ENCODE data around the gene UBE2N. TPM values are rescaled to one million over a fixed set of nuclear protein-coding genes. Genes with fewer than 3 reads are reported as not detected.

The UBE2N gene
- total and polyA plus RNA-seq, 10 of the 15 experiments (the other 5 are each of a cell fraction or from before 2014, with no cell fraction given), result 243 to 945 (median 443) TPM

DNA sequence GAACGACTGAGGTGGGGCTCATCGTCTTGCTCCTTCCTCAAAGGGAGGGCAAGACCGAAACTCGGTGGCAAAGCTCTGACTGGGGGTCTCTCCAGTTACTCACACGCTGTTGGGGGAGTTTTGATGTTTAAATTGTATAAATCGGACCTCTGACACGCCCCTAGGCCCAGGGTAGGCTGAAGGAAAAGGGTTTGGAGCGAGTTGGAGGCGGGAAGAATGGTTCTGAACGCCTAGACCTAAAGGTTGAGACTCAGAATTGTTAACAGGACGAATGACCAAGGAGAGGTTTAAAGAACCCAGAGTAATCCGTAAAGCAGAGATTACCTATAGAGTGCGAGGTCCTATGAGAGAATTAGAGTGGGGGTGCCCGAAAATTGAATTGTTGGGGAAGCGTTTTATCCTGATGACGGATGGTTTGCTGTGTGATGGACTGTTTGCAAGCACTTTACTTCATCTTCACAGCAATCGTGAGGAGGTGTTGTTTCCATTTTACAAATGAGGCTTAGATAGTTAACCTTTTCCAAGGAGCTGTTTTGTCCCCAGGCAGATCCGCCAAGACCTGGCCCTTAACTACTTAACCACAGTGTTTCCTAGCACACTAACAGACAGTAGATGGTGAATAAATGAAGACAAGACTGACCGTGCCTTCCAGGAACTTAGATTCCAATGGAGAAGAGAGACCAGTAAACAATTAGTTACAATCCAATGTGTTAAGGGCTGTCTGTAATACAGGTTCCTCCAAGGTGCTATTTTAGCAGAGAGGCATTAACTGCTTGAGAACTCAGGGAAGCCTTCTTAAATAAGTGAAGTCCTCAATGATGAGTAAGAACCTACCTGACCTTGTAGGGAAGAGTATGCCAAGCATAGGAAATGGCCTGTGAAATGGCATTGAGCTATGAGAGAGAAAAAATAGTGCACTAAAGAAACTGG, 929 bp upstream of the UBE2N start:
- DNase-seq (ENCODE audit: low read depth, low spot score) (no peak), FAIRE-seq (peak; percentile 62), ATAC-seq (no peak)
- Histone ChIP-seq H3K9ac (ENCODE audit: control insufficient read depth, insufficient read depth, low read length) (peak overlapping the region; percentile 84), H3K36me3 (ENCODE audit: control insufficient read depth in 2 of 2, insufficient read depth in 2 of 2, low read length in 1 of 2) (no peaks in the 10 kb centered on the region), H3K27ac (ENCODE audit: control insufficient read depth, insufficient read depth) (peak overlapping the region; percentile 73), H4K20me1 (ENCODE audit: control insufficient read depth, insufficient read depth) (no peaks in the 10 kb centered on the region), H3K4me1 (ENCODE audit: control insufficient read depth, insufficient read depth, low read length) (peaks cover 9% of the 10 kb centered on the region), H3K4me3 (peak overlapping the region; percentile 83), H3K4me2 (ENCODE audit: control insufficient read depth, insufficient read depth) (peak overlapping the region; percentile 74), H3K79me2 (ENCODE audit: control insufficient read depth, insufficient read depth, low read length) (peaks cover 47% of the 10 kb centered on the region), H3K9me3 (replicated peaks; ENCODE audit: control insufficient read depth, insufficient read depth, low read length) (no peaks in the 10 kb centered on the region), H3K27me3 (replicated peaks in 1 of 2; ENCODE audit: control insufficient read depth in 2 of 2, insufficient read depth in 2 of 2, low read length in 1 of 2) (no peaks in the 10 kb centered on the region), H2AFZ (ENCODE audit: control insufficient read depth, low read depth, low read length) (peak overlapping the region; percentile 72)
- BruUV-seq (replicated peaks), result TSS peak; percentile 89
- CTCF ChIA-PET, result interaction anchor here (0.6 to 4.6 kb wide), 8 partner anchors 14 to 659 kb away, joined by 3 to 17 read pairs (median 4); partner anchors contain the start of gene MRPL42
- RAD21 ChIA-PET (ENCODE audit: unreplicated experiment), result interaction anchor here (1.4 to 1.8 kb wide), 4 partner anchors 22 to 659 kb away, joined by 3 to 6 read pairs (median 4); no protein-coding TSS in a partner anchor
- in situ Hi-C loops (cut with MboI) (no loop called here), intact Hi-C loops (cut with micrococcal nuclease; ENCODE audit: unreplicated experiment) (no loop called here)
- TF ChIP-seq RFX5 (IDR thresholded peaks at IDR 0.05; ENCODE audit: low read depth, low read length) (no peak), NR2C2 (IDR thresholded peaks at IDR 0.05; ENCODE audit: borderline replicate concordance, control insufficient read depth, insufficient read length, low read depth) (no peak), NBN (IDR thresholded peaks at IDR 0.05) (0 out of 2 replicates have a peak, but pooled peaks have one; percentile 36), EP300 (IDR thresholded peaks at IDR 0.05; ENCODE audit: borderline replicate concordance in 1 of 2, control insufficient read depth in 1 of 2, low read depth in 2 of 2, low read length in 2 of 2) (0 out of 4 replicates have a peak, but pooled peaks of 1 of the 2 experiments have one; percentile 4)
- TF ChIP-seq, protein P1, sequence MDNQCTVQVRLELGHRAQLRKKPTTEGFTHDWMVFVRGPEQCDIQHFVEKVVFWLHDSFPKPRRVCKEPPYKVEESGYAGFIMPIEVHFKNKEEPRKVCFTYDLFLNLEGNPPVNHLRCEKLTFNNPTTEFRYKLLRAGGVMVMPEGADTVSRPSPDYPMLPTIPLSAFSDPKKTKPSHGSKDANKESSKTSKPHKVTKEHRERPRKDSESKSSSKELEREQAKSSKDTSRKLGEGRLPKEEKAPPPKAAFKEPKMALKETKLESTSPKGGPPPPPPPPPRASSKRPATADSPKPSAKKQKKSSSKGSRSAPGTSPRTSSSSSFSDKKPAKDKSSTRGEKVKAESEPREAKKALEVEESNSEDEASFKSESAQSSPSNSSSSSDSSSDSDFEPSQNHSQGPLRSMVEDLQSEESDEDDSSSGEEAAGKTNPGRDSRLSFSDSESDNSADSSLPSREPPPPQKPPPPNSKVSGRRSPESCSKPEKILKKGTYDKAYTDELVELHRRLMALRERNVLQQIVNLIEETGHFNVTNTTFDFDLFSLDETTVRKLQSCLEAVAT (IDR thresholded peaks at IDR 0.05), result 0 out of 2 replicates have a peak, but pooled peaks have one; percentile 60
- TF ChIP-seq, protein P2, sequence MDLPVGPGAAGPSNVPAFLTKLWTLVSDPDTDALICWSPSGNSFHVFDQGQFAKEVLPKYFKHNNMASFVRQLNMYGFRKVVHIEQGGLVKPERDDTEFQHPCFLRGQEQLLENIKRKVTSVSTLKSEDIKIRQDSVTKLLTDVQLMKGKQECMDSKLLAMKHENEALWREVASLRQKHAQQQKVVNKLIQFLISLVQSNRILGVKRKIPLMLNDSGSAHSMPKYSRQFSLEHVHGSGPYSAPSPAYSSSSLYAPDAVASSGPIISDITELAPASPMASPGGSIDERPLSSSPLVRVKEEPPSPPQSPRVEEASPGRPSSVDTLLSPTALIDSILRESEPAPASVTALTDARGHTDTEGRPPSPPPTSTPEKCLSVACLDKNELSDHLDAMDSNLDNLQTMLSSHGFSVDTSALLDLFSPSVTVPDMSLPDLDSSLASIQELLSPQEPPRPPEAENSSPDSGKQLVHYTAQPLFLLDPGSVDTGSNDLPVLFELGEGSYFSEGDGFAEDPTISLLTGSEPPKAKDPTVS (IDR thresholded peaks at IDR 0.05; ENCODE audit: low read depth, low read length), result 0 out of 2 replicates have a peak, but pooled peaks have one; percentile 9
- POLR2A ChIA-PET, result interaction anchor here (0.5 to 1.9 kb wide), 6 partner anchors 10 to 36 kb away, joined by 3 to 6 read pairs (median 4); no protein-coding TSS in a partner anchor
- WGBS (ENCODE audit: insufficient coverage, insufficient replicate concordance, low lambda C conversion rate, missing lambda C conversion rate), result 2% methylated on average over 19 of the region's 19 CpGs
- SMC1A ChIA-PET (ENCODE audit: uncharacterized antibody, unreplicated experiment), result interaction anchor here (0.6 to 1.6 kb wide), 9 partner anchors 8 to 749 kb away, joined by 3 to 5 read pairs (median 4); no protein-coding TSS in a partner anchor
